Measurements from ENCODE around the gene RALGPS2.
A peak's percentile ranks its signal among the peaks of the same experiment; 100 is the strongest.
"Not testable (repeated sequence)": the region's sequence is repeated elsewhere in the genome, so short reads cannot be mapped to it uniquely, and the experiment has no call there.

RALGPS2 gene

DNA sequence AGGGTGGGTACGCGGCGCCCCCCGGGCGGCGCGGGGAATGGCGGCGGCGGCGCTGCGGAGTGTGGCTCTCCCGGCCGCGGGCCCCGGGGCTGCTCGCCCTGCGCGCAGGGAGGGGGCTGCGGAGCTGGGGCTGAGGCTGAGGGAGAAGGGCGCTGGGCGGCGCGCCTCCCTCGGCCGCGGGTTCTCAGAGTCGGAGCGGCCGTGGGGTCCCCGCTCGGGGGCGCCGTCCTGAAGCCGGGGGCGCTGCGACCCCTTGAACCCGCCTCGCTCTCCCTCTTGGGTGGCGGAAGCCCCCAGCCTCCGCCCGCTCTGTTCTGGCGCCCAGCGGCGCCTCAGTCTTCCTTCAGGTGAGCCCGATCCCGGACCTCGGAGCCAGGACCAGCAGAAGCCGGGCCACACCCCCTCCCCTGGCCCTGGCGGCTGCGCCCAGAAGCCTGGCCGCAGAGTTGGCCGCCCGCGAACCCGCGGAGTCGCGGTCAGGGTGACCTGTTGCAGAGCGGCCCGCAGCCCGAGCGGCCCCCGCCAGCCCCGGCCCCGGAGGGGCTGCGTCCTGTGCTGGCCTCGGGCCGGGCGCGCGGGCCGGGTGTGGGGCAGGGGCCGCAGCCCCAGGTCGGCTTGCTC lies 532 bp downstream of the RALGPS2 start:
- no peak for FAIRE-seq

DNA sequence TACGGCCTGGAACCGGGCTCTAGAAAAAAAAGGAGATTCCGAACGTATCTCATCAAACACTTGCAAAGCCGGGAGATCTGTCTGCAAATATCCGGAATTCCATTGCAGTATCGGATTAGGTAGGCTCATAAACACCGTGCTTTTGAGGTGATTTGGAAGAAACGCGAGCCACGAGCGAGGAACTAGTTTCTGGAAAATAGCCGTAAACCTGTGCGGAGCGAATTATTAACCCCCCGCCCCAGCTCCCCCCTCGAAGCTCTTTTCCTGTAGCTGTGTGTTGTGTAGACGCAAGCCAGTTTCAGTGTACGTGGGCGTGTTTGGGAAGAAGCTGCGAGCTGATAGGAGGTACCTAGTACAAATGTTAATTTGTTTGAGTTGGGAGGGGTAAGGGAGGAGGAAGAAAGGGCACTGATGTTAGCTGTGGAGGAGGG lies 1.1 kb downstream of the RALGPS2 start:
- FAIRE-seq: no peak

DNA sequence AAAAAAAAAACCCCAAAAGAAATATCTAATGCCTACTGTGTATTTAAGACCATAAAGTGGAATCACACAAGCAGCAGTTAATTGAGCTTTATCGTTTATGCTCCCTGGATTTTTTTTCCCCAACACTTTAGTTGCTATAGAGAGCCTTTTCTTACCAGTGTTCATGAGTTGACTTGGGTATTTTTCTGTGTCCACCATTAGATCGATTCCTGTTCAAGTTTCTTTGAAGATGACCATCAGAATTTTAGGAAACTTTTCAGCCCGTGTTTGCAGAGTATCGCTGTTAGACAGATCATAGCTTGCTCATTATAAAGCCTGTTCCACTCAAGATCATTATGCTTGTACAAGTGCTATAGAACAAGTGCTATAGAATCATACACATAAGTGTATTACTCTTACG lies 1.5 kb downstream of the RALGPS2 start:
- FAIRE-seq: no peak

DNA sequence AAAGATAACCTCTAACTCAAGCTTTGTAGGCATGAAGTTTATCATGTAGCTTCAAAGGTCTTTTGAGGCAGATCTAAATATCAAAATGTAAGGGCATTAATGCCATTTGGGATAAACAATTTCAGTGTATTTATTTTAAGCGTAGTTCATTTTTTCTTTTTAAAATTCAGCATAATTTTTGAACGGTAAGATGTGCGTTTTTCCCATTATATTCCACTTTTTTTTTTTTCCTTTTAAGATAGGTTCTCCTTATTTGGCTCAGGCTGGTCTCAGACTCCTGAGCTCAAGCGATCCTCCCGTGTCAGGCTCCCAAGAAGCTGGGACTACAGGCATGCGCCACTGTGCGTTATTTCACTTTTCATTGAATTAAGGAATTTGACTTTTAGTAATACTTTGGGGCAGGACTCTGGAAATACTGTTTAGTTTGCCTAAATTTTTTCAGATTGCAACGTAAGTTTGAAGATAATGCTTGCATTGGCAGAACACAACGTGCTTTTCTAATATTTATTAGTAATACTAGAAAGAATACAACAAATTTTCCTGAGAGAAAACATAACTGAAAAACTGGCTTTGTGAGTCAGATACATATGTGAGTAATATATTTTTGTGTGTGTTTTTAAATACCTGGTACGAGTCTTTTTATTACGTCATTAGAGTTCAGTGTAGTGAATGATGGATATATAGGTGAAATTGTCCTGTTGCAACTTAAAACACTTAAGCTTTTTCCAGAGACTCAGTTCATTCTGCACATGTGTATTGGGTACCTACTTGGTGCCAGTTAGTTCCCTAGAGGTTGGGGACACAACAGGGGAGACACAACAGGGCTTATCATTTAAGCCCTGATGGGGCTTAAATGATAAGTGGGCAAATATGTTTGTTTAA lies 2.2 kb downstream of the RALGPS2 start:
- FAIRE-seq: no peak

DNA sequence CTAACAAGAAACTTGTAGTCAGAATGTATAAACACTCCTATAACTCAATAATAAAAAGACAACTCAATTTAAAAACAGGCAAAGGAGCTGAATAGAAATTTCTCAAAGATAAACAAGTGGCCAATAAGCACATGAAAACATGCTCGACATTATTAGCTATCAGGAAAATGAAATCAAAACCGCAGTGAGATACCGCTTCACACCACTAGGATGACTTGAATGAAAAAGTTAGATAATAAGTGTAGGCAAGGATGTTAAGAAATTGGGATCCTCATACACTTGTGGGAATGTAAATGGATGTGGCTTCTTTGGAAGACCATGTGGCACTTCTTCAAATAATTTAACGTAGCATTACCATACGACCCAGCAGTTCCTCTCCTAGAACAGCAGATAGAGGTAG lies 8.9 kb downstream of the RALGPS2 start:
- FAIRE-seq: no peak

DNA sequence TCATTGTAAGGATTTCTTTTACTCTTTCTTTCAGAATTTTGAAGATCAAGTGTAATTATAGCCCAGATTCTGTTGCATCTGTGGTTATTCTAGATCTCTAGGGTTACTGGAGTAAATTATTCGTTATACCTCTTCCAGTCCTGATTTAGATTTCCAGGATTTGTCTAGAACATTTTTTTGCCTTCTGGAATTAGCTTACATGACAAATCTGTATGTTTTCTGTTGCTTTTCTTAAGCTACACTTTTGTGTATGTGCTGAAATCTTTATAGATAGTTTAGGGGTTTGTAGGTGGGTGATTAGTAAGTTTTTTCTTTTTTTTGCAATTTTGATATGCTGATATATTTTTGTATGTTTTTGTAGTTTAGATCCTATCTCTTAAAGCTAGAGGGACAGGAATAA lies 13.7 kb downstream of the RALGPS2 start:
- FAIRE-seq: no peak

DNA sequence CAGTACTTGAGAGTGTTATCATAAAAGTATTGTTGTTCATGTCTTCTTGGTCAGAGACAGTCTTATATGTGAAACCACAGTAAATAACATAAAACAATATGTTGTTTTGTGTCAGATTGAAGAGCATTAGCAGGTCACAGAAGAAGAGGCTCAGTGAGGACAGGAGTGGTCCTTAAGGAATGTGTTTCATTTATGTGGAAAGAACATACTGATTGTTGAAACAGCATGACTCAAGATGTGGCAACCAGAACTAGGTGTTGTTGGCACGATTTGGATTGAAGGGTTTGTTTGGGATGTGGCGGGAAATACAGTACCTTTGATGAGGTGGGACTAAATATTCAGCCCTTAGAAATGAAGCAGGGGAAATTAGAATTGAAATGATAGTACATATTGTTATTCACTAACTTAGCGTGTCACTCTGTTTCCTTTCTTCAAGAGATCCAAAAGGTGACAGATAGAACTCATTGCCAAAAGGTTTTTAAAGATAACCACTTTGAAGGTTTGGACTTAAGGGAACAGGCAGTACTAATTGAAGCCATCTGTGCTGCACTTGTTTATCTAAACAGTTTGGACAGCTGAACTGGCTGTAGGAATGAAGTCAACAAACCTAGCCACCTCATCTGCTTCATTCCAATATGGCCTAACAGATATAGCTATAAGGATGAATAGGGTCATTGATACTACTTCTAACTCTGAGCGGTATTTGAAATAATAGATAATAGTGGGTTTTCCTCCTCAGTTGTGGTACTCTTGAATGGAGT lies 14.4 kb downstream of the RALGPS2 start:
- no peak for FAIRE-seq

DNA sequence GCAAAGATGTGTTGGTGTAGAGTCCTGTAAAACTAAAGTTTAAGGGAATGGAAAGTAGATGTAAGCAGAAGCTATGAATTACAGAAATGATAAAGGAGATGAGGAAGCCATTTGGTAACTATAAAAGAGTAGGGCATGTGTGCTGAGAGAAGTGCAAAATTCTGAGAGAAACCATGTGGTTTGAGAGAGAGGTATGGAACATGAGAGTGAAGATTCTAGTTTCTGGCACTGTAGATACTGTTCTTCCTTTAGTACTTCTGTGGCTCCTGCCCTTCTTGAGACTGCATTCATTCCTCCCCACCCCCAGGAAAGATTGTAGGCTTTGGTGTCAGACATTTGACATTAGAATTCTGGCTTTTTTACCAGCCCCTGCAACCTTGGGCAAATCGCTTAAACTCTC lies 15.4 kb downstream of the RALGPS2 start:
- no peak for FAIRE-seq

DNA sequence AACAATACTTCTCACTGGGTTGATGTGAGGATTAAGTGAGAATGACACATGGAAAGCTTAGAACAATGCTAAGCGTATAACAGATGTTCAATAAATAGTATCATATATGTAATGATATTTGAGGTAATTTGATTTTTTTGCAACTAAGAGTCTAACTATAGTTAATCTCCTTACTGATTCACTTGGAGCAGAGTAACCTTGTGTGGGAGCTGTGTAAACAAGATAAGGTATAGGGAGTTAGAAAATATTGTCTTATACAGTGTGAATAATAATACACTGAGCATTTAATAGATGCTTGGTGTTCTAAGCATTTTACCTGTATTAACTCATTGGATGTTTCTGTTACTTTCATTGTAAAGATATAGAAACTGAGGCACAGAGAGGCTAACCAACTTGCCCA lies 15.9 kb downstream of the RALGPS2 start:
- no peak for FAIRE-seq

DNA sequence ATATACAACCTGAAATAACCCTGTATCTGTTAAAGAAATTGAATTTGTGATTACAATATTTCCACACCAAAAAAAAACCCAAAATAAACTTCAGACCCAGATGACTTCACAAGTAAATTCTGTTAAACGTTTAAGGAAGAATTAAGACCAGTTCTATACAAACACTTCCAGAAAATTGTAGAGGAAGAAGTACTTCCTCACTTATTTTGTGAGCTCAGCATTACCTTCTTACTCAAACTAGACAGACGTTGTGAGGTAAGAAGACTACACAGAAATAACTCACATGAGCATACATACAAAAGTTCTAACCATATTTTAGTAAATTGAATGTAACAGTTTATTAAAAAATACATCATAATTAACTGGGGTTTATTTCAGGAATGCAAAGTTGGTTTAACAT lies 18.8 kb downstream of the RALGPS2 start:
- no peak for FAIRE-seq

DNA sequence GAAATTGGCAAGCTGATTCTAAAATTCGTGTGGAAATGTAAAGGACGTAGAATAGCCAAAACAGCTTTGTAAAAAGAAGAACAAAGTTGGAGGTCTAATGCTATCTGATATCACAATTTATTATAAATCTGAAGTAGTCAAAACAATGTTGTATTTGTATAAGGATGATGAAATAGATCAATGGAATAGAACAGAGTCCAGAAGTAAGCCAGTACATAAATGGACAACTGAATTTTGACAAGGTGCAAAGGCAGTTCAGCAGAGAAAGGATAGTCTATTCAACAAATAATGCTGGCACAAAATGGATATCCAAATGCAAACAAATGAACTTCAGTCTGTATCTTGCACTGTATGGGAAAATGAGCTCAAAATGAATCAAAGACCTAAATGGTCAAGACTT lies 20.2 kb downstream of the RALGPS2 start:
- no peak for FAIRE-seq

DNA sequence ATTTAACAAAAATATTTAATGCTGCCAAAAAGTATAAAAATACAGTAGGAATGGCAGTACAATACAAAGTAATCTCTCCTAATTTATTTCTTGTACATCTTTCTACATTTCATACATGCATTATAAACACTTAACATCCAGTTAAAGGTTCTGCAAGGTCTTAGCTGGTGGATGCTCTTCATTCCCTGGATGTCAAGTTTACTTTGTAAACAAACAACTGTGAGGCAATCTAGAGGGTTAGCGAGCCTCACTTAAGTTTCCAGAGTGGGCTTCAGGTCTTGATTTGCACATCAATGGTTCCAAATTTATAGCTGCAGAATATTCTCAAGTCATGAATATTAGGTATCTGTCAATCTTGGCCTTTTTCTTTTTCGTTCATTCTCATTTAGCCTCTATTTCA lies 21.3 kb downstream of the RALGPS2 start:
- peak; percentile 3 for FAIRE-seq

DNA sequence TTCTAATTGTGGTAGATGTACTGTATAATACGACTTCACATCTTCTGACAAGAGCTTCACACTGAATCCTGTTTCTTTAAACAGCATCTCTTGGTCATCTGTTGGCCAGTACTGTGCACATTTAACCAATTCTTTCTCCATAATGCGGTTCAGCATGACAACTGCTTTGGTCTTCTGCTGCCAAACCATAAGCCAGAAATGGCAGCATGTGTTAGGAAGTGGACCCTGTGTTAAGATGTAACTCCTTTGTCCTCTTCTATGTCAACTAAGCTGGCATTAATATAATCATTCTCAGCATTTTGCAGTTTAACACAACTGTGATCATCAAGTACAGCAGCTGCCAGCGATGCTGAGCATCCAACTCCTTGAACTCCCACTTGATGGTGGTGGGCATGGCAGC lies 22.3 kb downstream of the RALGPS2 start:
- FAIRE-seq: not testable (repeated sequence)

DNA sequence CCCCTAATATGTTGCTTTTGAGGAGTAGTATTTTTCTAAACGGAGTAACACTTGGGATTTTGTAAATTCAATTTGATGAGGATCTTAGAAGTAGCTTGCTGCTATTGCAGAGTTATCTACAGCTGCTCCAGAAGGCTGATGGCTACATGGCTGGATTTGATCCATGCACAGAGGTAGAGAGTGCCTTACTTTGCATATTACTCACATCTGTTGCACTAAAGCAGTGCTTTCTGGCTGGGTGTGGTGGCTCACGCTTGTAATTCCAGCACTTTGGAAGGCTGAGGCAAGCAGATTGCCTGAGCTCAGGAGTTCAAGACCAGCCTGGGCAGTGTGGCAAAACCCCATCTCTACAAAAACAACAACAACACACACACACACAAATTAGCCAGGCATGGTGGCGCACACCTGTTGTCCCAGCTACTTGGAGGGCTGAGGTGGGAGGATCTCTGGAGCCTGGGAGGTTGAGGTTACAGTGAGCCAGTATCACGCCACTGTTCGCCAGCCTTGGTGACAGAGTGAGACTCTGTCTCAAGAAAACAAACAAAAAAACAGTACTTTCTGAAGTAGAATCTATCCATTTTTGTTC lies 24.6 kb downstream of the RALGPS2 start:
- no peak for FAIRE-seq

DNA sequence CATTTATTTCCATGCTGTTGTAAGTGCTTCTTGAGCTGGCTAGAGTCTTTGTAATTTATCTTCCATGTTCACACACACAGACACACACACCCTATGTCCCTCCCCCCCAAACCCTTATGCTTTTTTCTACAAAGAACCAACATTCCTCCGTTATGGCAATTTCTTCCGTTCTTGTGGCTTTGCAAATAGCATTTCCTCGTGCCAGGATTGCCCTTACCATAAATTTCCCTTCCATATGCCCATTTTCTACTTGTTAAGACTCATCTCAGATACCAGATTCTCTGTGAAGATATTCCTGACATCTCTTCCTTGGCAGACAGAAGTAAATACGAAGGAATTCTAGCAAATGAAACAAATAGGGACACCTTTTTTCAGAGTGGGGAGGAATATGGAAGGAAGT lies 26.0 kb downstream of the RALGPS2 start:
- FAIRE-seq: no peak

DNA sequence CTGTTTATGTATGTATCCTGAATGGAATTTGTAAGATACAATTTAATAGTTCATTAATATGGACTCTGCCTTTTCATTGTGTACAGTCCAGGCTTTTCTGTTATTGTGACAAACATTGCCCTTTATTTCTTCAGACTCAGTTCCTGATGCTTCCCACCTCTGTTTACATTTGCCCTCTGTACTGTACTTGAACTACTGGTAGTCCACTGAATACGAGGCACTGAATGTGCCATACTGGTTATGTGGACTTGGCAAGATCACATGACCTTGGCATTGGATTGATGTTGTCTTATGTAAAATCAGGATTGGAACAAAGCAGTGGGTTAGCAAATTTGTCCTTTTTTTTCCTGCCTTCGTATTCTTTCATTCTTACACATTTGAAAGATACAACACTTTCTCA lies 27.8 kb downstream of the RALGPS2 start:
- FAIRE-seq: no peak

DNA sequence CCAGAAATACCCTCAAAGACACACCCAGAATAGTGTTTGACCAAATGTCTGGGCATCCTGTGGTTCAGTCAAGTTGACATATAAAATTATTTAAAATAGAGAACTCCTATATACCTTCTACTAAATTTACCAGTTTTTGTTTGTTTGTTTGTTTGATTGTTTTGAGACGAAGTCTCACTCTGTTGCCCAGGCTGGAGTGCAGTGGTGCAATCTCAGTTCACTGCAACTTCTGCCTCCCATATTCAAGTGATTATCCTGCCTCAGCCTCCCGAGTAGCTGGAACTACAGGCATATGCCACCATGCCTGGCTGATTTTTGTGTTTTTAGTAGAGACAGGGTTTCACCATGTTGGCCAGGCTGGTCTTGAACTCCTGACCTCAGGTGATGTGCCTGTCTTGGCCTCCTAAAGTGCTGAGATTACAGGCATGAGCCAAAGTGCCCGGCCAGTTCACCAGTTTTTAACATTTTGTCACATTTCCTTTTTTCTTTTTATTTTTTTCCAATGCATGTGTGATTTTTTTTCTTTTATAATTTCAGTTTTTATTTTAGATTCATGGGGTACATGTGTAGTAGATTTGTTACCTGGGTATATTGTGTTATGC lies 29.7 kb downstream of the RALGPS2 start:
- FAIRE-seq: not testable (repeated sequence)

DNA sequence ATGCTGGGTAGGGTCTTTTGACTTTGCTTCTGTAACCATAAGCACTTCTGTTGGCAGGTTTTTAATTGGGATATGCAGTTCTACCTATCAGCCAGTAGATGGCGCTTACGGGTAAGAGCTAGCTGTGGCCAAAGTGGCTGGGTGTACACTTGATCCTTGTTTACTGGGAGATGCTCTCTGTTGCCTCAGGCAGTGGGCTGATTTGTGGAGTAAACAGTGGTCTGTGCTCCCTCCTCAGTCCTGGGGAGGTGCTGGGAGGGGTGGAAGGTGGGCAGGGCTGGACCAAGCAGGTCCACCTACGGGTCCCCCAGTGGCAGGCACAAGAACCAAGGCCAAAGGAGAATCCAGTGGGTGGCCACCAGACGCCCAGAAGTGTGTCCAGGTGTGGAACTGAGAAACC lies 43.4 kb downstream of the RALGPS2 start:
- FAIRE-seq: no peak

DNA sequence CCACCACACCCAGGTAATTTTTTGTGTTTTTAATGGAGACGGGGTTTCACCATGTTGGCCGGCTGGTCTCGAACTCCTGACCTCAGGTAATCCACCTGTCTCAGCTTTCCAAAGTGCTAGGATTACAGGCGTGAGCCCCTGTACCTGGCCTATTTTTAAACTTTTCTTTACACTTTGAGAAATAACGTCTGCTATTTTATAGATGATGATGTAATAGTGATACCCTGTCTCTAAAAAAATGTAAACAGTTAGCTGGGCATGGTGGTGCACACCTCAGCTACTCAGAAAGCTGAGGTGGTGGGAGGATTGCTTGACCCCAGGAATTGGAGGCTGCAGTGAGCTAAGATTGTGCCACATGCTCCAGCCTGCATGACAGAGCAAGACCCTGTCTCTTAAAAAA lies 47.9 kb downstream of the RALGPS2 start:
- FAIRE-seq: no peak

DNA sequence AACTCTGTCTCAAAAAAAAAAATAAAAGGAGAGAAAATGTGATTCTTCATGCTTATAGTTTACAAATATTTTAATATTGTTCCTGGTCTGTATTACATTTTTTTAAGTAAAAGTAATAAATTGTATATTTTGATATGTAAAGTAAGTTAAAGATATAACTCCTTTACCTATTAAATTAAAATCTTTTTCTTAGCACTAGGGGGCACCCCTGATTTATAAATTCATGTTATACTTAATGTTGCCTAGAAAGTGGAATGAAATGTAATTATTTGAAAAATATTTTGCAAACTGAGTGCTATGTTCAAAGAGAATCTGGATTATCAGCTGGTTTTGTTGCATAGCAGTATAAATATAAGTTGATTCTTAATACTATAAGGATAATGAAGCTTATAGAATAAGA lies 49.2 kb downstream of the RALGPS2 start:
- FAIRE-seq: peak; percentile 75

DNA sequence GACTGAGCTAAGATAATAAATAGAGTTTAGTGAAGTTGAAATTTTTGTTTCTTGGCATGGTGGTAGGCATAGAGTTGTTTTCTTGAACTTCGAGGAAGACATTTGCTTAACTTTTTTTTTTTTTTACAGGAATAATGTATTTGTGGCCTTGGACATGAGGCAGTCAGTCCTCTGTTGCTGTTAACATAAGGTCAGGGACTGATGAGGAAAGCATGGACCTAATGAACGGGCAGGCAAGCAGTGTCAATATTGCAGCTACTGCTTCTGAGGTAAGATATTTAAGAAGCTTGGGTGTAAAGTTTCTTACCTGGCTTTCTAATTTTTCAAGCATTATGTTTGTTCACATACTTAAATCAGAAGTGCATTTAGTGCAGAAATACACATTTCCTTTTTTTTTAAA lies 51.5 kb downstream of the RALGPS2 start:
- FAIRE-seq: no peak

DNA sequence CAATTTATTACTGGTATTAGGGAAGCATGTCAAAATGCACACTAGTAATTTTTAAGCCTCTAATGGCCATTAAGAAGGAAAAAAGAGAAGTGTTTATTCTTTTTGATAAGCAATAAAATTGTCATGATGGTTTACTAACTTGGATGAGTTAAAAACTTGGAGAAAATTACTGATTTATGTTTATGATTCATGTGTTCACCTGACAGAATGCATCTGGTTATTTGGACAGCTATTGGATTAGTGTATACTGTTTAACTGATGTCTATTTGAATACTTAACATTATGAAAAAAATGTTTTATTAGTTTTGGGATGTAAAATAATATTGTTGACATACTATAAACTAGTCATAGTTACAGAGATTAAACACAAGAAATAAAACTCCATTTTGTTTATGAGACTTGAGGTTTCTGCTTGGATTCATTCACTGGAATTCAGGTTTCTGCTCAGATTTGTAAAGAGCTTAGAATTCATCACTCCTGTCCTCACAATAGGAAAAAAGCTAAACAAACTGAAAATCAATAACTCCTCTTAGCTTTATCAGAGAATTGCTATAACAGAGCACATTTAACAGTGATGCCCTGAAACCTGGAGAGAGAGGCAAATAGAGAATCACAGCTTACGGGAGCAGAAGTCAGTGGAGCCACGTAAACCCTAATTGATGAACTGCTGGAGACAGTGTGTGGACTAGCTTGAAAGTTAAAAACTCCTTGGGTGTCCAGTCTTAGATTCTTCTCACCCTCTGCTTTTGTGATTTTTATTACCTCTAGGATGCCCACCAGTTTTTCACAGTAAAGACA lies 56.7 kb downstream of the RALGPS2 start:
- FAIRE-seq: no peak

Measured in G401.6 (cell line).